HL-60 (cell line): ENCODE measurements around the gene PRSS53.

Experiments used
- DNase-seq, 2 experiments: peaks; one replicate each; pipeline ENCODE4 v3.0.0-alpha.2; 2010 to 2020; ENCODE audit warnings: low read depth in 1 of 2, low spot score in 1 of 2
- H3K27ac ChIP-seq: fragments of 250-450 bp; sonication (Bioruptor Pico); replicated peaks from 2 replicates; pipeline ENCODE4 v1.5.1; 2020; ENCODE audit warnings: mild to moderate bottlenecking, moderate library complexity
- H3K27me3 ChIP-seq: fragments of 250-450 bp; sonication (Bioruptor Pico); 2 replicates; pipeline ENCODE4 v1.5.1; 2021; ENCODE audit warnings: mild to moderate bottlenecking, moderate library complexity; ENCODE audit not compliant: insufficient read depth, poor library complexity, severe bottlenecking
- H3K4me3 ChIP-seq: replicated peaks from 2 replicates; pipeline ENCODE4 v1.5.1; 2011; ENCODE audit warnings: mild to moderate bottlenecking, control low read depth, low read length; ENCODE audit not compliant: insufficient read depth
- GABPA ChIP-seq: IDR thresholded peaks from 2 replicates; pipeline ENCODE4 v1.6.1; 2012; ENCODE audit warnings: low read depth
- POLR2AphosphoS5 ChIP-seq: IDR thresholded peaks from 2 replicates; pipeline ENCODE4 v1.6.1; 2012; ENCODE audit warnings: low read depth
- SPI1 ChIP-seq: IDR thresholded peaks from 2 replicates; pipeline ENCODE4 v1.6.1; 2012; ENCODE audit warnings: low read depth, mild to moderate bottlenecking, borderline replicate concordance
- TF ChIP-seq, protein P1 (sequence below): IDR thresholded peaks from 2 replicates; pipeline ENCODE4 v1.6.1; 2012; ENCODE audit warnings: low read depth; ENCODE audit not compliant: insufficient replicate concordance
- TF ChIP-seq, protein P2 (sequence below): IDR thresholded peaks from one replicate; pipeline ENCODE4 v1.5.1; 2011; ENCODE audit warnings: low read length, control low read depth, inconsistent platforms; ENCODE audit not compliant: insufficient read depth

The PRSS53 gene

DNA sequence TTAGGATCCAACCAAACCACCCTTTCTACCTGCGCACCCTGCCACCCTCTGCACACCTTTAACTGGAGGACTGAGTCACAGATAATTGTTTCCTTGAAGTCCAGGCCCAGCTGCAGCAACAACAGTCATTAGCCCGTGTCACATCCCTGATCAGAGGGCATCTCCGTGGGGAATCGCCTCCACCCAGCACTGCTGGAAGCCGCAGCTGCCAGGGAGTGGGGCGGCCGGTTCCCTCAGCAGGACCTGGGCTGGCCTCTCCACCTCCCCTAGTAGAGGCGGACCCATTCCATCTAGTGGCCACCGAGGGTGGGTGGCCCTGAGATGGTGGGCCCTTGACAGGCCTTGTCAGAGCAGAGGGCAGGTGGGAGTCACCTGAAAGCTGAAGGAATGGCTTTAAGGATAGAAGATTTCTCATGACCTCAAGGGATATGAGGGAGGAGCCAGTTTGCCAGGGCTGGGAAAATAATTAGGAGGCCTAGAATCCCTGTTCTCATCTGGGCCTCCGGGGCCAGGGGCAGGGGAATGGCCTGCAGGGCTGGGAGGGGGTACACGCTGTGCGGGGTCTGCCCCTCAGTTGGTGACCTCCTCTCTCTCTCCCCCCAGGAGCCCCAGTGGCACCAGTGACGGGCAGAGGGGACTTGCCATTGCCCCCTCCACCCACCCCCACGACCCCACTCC is 6.2 kb downstream of the PRSS53 start:
- no peak for DNase-seq
- Histone ChIP-seq H3K4me3 (no peak overlapping the region), H3K27me3 (no peaks in the 10 kb centered on the region), H3K27ac (no peak overlapping the region)
- no peak for TF ChIP-seq GABPA
- no peak for TF ChIP-seq POLR2AphosphoS5
- TF ChIP-seq, protein P1, sequence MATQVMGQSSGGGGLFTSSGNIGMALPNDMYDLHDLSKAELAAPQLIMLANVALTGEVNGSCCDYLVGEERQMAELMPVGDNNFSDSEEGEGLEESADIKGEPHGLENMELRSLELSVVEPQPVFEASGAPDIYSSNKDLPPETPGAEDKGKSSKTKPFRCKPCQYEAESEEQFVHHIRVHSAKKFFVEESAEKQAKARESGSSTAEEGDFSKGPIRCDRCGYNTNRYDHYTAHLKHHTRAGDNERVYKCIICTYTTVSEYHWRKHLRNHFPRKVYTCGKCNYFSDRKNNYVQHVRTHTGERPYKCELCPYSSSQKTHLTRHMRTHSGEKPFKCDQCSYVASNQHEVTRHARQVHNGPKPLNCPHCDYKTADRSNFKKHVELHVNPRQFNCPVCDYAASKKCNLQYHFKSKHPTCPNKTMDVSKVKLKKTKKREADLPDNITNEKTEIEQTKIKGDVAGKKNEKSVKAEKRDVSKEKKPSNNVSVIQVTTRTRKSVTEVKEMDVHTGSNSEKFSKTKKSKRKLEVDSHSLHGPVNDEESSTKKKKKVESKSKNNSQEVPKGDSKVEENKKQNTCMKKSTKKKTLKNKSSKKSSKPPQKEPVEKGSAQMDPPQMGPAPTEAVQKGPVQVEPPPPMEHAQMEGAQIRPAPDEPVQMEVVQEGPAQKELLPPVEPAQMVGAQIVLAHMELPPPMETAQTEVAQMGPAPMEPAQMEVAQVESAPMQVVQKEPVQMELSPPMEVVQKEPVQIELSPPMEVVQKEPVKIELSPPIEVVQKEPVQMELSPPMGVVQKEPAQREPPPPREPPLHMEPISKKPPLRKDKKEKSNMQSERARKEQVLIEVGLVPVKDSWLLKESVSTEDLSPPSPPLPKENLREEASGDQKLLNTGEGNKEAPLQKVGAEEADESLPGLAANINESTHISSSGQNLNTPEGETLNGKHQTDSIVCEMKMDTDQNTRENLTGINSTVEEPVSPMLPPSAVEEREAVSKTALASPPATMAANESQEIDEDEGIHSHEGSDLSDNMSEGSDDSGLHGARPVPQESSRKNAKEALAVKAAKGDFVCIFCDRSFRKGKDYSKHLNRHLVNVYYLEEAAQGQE = no peak

DNA sequence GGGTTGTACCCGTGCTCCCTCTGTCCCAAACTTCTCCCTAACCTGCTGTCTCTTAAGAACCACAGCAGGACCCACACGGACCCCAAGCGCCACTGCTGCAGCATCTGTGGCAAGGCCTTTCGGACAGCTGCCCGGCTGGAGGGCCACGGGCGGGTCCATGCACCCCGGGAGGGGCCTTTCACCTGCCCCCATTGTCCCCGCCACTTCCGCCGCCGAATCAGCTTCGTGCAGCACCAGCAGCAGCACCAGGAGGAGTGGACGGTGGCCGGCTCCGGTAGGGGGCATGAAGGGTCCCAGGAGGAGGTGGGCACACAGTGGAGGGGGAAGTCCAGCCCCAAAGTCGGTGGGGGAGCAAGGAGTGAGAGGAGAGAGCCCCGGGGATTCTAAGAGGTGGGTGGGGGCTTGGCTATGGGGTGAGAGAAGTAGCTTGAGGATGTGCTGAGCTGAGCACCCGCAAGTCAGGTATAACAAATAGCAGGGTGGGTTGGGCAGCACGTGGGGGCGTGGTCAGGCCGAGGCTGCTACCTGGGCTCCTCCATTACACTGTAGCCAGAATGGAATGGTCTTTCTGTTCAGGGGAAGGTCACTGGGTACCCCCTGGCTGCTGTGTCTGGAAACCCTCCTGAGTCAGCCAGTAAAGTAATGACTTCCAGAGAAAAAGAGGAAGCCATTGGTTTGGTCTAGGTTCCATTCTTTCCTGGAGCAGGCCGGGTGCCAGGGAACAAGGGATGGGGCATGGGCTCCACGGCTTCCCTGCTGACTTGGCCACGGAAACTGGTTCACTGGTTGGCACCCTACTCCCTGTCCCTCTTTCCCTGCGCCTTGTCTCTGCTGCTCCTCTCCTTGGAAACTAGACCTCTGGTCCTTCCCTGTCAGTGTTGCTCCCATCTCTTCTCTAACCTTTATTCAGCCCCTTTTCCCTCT is 7.1 kb downstream of the PRSS53 start:
- Histone ChIP-seq H3K4me3 (no peak overlapping the region), H3K27me3 (no peaks in the 10 kb centered on the region), H3K27ac (no peak overlapping the region)
- DNase-seq = no peak
- TF ChIP-seq SPI1 (peak; percentile 89), POLR2AphosphoS5 (peak; percentile 12; the same call in 1 of the 2 replicates)
- TF ChIP-seq, protein P1 = no peak

DNA sequence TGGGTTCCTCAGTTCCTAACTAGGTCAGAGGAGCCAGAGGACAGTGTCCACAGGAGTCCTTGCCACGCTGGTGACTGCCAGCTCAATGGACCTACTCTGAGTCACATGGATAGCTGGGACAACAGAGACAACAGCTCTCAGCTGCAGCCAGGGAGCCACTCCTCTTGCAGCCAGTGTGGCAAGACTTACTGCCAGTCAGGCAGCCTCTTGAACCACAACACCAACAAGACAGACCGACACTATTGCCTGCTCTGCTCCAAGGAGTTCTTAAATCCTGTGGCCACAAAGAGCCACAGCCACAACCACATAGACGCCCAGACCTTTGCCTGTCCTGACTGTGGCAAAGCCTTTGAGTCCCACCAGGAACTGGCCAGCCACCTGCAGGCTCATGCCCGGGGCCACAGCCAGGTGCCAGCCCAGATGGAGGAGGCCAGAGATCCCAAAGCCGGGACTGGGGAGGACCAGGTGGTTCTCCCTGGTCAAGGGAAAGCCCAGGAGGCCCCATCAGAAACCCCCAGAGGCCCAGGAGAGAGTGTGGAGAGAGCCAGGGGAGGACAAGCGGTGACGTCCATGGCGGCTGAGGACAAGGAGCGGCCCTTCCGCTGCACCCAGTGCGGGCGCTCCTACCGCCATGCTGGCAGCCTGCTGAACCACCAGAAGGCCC is 7.9 kb downstream of the PRSS53 start:
- DNase-seq = peak in 1 of 2 experiments; percentile 61
- TF ChIP-seq POLR2AphosphoS5 (peak; percentile 48; the same call in 1 of the 2 replicates), GABPA (no peak), SPI1 (no peak)
- TF ChIP-seq, protein P1 = no peak
- TF ChIP-seq, protein P2, sequence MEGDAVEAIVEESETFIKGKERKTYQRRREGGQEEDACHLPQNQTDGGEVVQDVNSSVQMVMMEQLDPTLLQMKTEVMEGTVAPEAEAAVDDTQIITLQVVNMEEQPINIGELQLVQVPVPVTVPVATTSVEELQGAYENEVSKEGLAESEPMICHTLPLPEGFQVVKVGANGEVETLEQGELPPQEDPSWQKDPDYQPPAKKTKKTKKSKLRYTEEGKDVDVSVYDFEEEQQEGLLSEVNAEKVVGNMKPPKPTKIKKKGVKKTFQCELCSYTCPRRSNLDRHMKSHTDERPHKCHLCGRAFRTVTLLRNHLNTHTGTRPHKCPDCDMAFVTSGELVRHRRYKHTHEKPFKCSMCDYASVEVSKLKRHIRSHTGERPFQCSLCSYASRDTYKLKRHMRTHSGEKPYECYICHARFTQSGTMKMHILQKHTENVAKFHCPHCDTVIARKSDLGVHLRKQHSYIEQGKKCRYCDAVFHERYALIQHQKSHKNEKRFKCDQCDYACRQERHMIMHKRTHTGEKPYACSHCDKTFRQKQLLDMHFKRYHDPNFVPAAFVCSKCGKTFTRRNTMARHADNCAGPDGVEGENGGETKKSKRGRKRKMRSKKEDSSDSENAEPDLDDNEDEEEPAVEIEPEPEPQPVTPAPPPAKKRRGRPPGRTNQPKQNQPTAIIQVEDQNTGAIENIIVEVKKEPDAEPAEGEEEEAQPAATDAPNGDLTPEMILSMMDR = no peak
- Histone ChIP-seq H3K27ac (peak overlapping the region; percentile 72; the same call in 1 of the 2 replicates), H3K27me3 (no peaks in the 10 kb centered on the region), H3K4me3 (no peak overlapping the region)
